Measurements from ENCODE around the gene EDAR. TPM values are rescaled to one million over a fixed set of nuclear protein-coding genes. Genes with fewer than 3 reads are reported as not detected.

EDAR gene
- 0.01 TPM in 1 of 5 replicates, not detected in the others for total RNA-seq (2022; extraction: Qiagen RNA extraction; ENCODE audit: low read depth)

GRCh38 chr2:108988796-108989713, at the start of gene EDAR:
EDAR (minus strand) TSS chr2:108989220; CDS start chr2:108931014, 58,206 bp downstream.

Other genes with a start within 250 kb of the EDAR start
- 7.1 to 9.8 TPM (median 7.9 TPM) in 5 replicates for gene CCDC138, start 202.4 kb downstream of the EDAR start, total RNA-seq (2022; extraction: Qiagen RNA extraction; ENCODE audit: low read depth)
- gene SH3RF3, start 140.0 kb upstream of the EDAR start, total RNA-seq (2022; extraction: Qiagen RNA extraction; ENCODE audit: low read depth), result 0.37 to 0.48 TPM (median 0.38 TPM) in 5 replicates